ENCODE data around the gene ATP6V0A1. TPM values are rescaled to one million over a fixed set of nuclear protein-coding genes. Genes with fewer than 3 reads are reported as not detected.
"Not testable (repeated sequence)": the region's sequence is repeated elsewhere in the genome, so short reads cannot be mapped to it uniquely, and the experiment has no call there.

The ATP6V0A1 gene
- 10 to 100 TPM; 44.0 to 51.5 (median 48.6) TPM for polyA plus RNA-seq (ENCODE audit: insufficient read length in 3 of 3)

- peak in 2 of 3 donors; percentile 78 to 81 for DNase-seq (ENCODE audit: low read depth in 3 of 3, low spot score in 2 of 3)
These were observed at the start of gene ATP6V0A1 for GRCh38 chr17:42458497-42459255. ATP6V0A1 (plus strand) TSS chr17:42458878; CDS start chr17:42460895, 2,017 bp downstream.

GRCh38 chr17:42409523-42410318, 49.0 kb upstream of the ATP6V0A1 start:
- no peak for DNase-seq (ENCODE audit: low read depth in 3 of 3, low spot score in 2 of 3)

GRCh38 chr17:42410319-42410685, 48.4 kb upstream of the ATP6V0A1 start:
- DNase-seq (ENCODE audit: low read depth in 3 of 3, low spot score in 2 of 3), result no peak

GRCh38 chr17:42411361-42411760, 47.3 kb upstream of the ATP6V0A1 start:
- DNase-seq (ENCODE audit: low read depth in 3 of 3, low spot score in 2 of 3), result no peak

GRCh38 chr17:42411905-42412679, 46.6 kb upstream of the ATP6V0A1 start:
- DNase-seq (ENCODE audit: low read depth in 3 of 3, low spot score in 2 of 3), result no peak

GRCh38 chr17:42413464-42414040, 45.1 kb upstream of the ATP6V0A1 start:
- DNase-seq (ENCODE audit: low read depth in 3 of 3, low spot score in 2 of 3), result no peak

- DNase-seq (ENCODE audit: low read depth in 3 of 3, low spot score in 2 of 3), result no peak
These were observed 43.8 kb upstream of the ATP6V0A1 start for GRCh38 chr17:42414704-42415409.

- DNase-seq (ENCODE audit: low read depth in 3 of 3, low spot score in 2 of 3), result not testable (repeated sequence)
These were observed 40.7 kb upstream of the ATP6V0A1 start for GRCh38 chr17:42417981-42418380.

GRCh38 chr17:42421136-42421506, 37.6 kb upstream of the ATP6V0A1 start:
- no peak for DNase-seq (ENCODE audit: low read depth in 3 of 3, low spot score in 2 of 3)

- no peak for DNase-seq (ENCODE audit: low read depth in 3 of 3, low spot score in 2 of 3)
These were observed 37.0 kb upstream of the ATP6V0A1 start for GRCh38 chr17:42421507-42422338.

- no peak for DNase-seq (ENCODE audit: low read depth in 3 of 3, low spot score in 2 of 3)
These were observed 36.2 kb upstream of the ATP6V0A1 start for GRCh38 chr17:42422412-42422957.

- peak; percentile 77 to 86 (median 79) for DNase-seq (ENCODE audit: low read depth in 3 of 3, low spot score in 2 of 3)
These were observed 35.5 kb upstream of the ATP6V0A1 start, which contains the start of gene CAVIN1 for GRCh38 chr17:42422958-42423712. CAVIN1 (minus strand) TSS chr17:42423256; CDS start chr17:42423097, 159 bp downstream.

- DNase-seq (ENCODE audit: low read depth in 3 of 3, low spot score in 2 of 3), result no peak
These were observed 34.9 kb upstream of the ATP6V0A1 start for GRCh38 chr17:42423766-42424165.

- no peak for DNase-seq (ENCODE audit: low read depth in 3 of 3, low spot score in 2 of 3)
These were observed 33.6 kb upstream of the ATP6V0A1 start for GRCh38 chr17:42424991-42425610.

GRCh38 chr17:42428141-42428944, 30.3 kb upstream of the ATP6V0A1 start:
- DNase-seq (ENCODE audit: low read depth in 3 of 3, low spot score in 2 of 3), result peak in 1 of 3 donors; percentile 47

GRCh38 chr17:42429726-42430447, 28.8 kb upstream of the ATP6V0A1 start:
- no peak for DNase-seq (ENCODE audit: low read depth in 3 of 3, low spot score in 2 of 3)
